GM23338 (cell line): ENCODE measurements around the gene PRSS2. TPM values are rescaled to one million over a fixed set of nuclear protein-coding genes. Genes with fewer than 3 reads are reported as not detected.

Experiments used
- ATAC-seq: fragments of 200-7000 bp; cut with Tn5 transposase; 3 replicates; pipeline ENCODE4 v1.9.1; 2020
- DNase-seq: peaks from one replicate; pipeline ENCODE4 v3.0.0-alpha.2; 2015; ENCODE audit warnings: low spot score
- H2AFZ ChIP-seq: fragments of 200-600 bp; sonication (generic); 2 replicates; pipeline ENCODE4 v1.8.0; 2016; ENCODE audit warnings: antibody characterized with exemption, mild to moderate bottlenecking, moderate library complexity
- H3F3A ChIP-seq: fragments of 200-600 bp; sonication (generic); replicated peaks from 2 replicates; pipeline ENCODE4 v1.8.0; 2017; ENCODE audit warnings: antibody characterized with exemption, mixed run types, low read depth
- H3K27ac ChIP-seq: fragments of 200-600 bp; sonication (generic); 2 replicates; pipeline ENCODE4 v1.6.1; 2016; ENCODE audit warnings: low read depth
- H3K27me3 ChIP-seq: fragments of 200-600 bp; sonication (generic); 2 replicates; pipeline ENCODE4 v1.8.0; 2016; ENCODE audit warnings: mild to moderate bottlenecking, mixed run types, moderate library complexity; ENCODE audit not compliant: insufficient read depth
- H3K36me3 ChIP-seq: fragments of 200-600 bp; sonication (generic); 2 replicates; pipeline ENCODE4 v1.8.0; 2016; ENCODE audit warnings: mild to moderate bottlenecking; ENCODE audit not compliant: insufficient read depth
- H3K4me1 ChIP-seq: fragments of 200-600 bp; sonication (generic); 2 replicates; pipeline ENCODE4 v1.8.0; 2016; ENCODE audit warnings: mild to moderate bottlenecking, moderate library complexity; ENCODE audit not compliant: insufficient read depth
- H3K4me2 ChIP-seq: fragments of 200-600 bp; sonication (generic); 2 replicates; pipeline ENCODE4 v1.7.1; 2017; ENCODE audit warnings: mixed run types
- H3K4me3 ChIP-seq: fragments of 200-600 bp; sonication (generic); 2 replicates; pipeline ENCODE4 v1.6.1; 2016; ENCODE audit warnings: mixed run types
- H3K79me2 ChIP-seq: fragments of 200-600 bp; sonication (generic); replicated peaks from 2 replicates; pipeline ENCODE4 v1.8.0; 2017; ENCODE audit warnings: mild to moderate bottlenecking; ENCODE audit not compliant: insufficient read depth
- H3K9me2 ChIP-seq: fragments of 200-600 bp; sonication (generic); 2 replicates; pipeline ENCODE4 v1.8.0; 2017; ENCODE audit not compliant: insufficient read depth
- H4K20me1 ChIP-seq: fragments of 200-600 bp; sonication (generic); replicated peaks from 2 replicates; pipeline ENCODE4 v1.8.0; 2017; ENCODE audit warnings: mild to moderate bottlenecking; ENCODE audit not compliant: insufficient read depth
- H3K27ac Mint-ChIP-seq: 2 replicates; pipeline ENCODE4 v1.8.0; 2020; ENCODE audit warnings: inconsistent platforms, mild to moderate bottlenecking, moderate library complexity, mixed read lengths
- H3K27me3 Mint-ChIP-seq: 3 replicates; pipeline ENCODE4 v1.8.0; 2022; ENCODE audit warnings: low read depth, mild to moderate bottlenecking, moderate library complexity, mixed read lengths, inconsistent platforms; ENCODE audit not compliant: insufficient read depth, poor library complexity
- H3K36me3 Mint-ChIP-seq: 3 replicates; pipeline ENCODE4 v1.8.0; 2021; ENCODE audit warnings: low read depth, mild to moderate bottlenecking, inconsistent platforms, moderate library complexity, mixed read lengths
- H3K4me1 Mint-ChIP-seq: 3 replicates; pipeline ENCODE4 v1.8.0; 2020; ENCODE audit warnings: mild to moderate bottlenecking, inconsistent platforms, mixed read lengths
- H3K4me3 Mint-ChIP-seq: 3 replicates; pipeline ENCODE4 v1.8.0; 2021; ENCODE audit warnings: moderate library complexity, mild to moderate bottlenecking, inconsistent platforms, mixed read lengths
- H3K9me3 Mint-ChIP-seq: 3 replicates; pipeline ENCODE4 v1.8.0; 2020; ENCODE audit warnings: moderate library complexity, mild to moderate bottlenecking, inconsistent platforms, mixed read lengths
- CREB1 ChIP-seq: fragments of 250-450 bp; sonication (Bioruptor Pico); IDR thresholded peaks from 2 replicates; pipeline ENCODE4 v1.5.0; 2020; ENCODE audit warnings: low read depth, mild to moderate bottlenecking, moderate library complexity
- EZH2 ChIP-seq: fragments of 200-600 bp; sonication (generic); IDR thresholded peaks from one replicate; pipeline ENCODE4 v1.8.0; 2017; ENCODE audit warnings: antibody characterized with exemption, mild to moderate bottlenecking, low read depth; ENCODE audit not compliant: unreplicated experiment
- EZH2phosphoT487 ChIP-seq: fragments of 200-600 bp; sonication (generic); IDR thresholded peaks from one replicate; pipeline ENCODE4 v1.8.1; 2018; ENCODE audit warnings: antibody characterized with exemption; ENCODE audit not compliant: unreplicated experiment
- JUNB ChIP-seq: IDR thresholded peaks from one replicate; pipeline ENCODE4 v1.6.1; 2016; ENCODE audit warnings: antibody characterized with exemption; ENCODE audit not compliant: unreplicated experiment
- NANOG ChIP-seq: IDR thresholded peaks from 2 replicates; pipeline ENCODE4 v1.6.1; 2016; ENCODE audit warnings: antibody characterized with exemption, borderline replicate concordance
- POLR2AphosphoS5 ChIP-seq: IDR thresholded peaks from 2 replicates; pipeline ENCODE4 v1.6.1; 2016; ENCODE audit warnings: antibody characterized with exemption, low read depth
- STAT1 ChIP-seq: IDR thresholded peaks from one replicate; pipeline ENCODE4 v1.6.1; 2016; ENCODE audit warnings: antibody characterized with exemption; ENCODE audit not compliant: unreplicated experiment
- ZNF114 ChIP-seq: fragments of 250-450 bp; sonication (Bioruptor Pico); IDR thresholded peaks from 2 replicates; pipeline ENCODE4 v1.5.0; 2020; ENCODE audit warnings: mild to moderate bottlenecking, moderate library complexity
- ZNF331 ChIP-seq: fragments of 250-450 bp; sonication (Bioruptor Pico); IDR thresholded peaks from 2 replicates; pipeline ENCODE4 v1.5.0; 2020; ENCODE audit warnings: low read depth, mild to moderate bottlenecking, moderate library complexity
- polyA plus RNA-seq: library from polyadenylated mRNA; unstranded; fragments of >200 nt; fragmentation: Nextera tagmentation; extraction: Ambion mirVana; gene quantifications from 2 replicates; pipeline ENCODE4 v1.2.1, GENCODE V29; 2016
- total RNA-seq: library from RNA; depleted of rRNA; stranded (reverse); fragments of >200 nt; shearing (Covaris generic); gene quantifications from 2 replicates; pipeline ENCODE4 v1.2.3, GENCODE V29; 2014
- TF ChIP-seq, protein P1 (sequence below): IDR thresholded peaks from one replicate; pipeline ENCODE4 v1.6.1; 2018; ENCODE audit warnings: antibody characterized with exemption; ENCODE audit not compliant: unreplicated experiment
- TF ChIP-seq, protein P2 (sequence below): IDR thresholded peaks from 2 replicates; pipeline ENCODE4 v1.6.1; 2016; ENCODE audit warnings: antibody characterized with exemption
- TF ChIP-seq, protein P3 (sequence below): fragments of 250-450 bp; sonication (Bioruptor Pico); IDR thresholded peaks from 2 replicates; pipeline ENCODE4 v1.5.0; 2020; ENCODE audit warnings: mild to moderate bottlenecking, moderate library complexity
- TF ChIP-seq, protein P4 (sequence below), 2 experiments: fragments of 200-600 bp in 1 of 2; sonication (generic) in 1 of 2; conservative IDR thresholded peaks; 2 replicates each; pipeline versions ENCODE4 v1.5.1 to v1.6.1; 2016 to 2017; ENCODE audit warnings: antibody characterized with exemption in 2 of 2, low read depth in 2 of 2, mild to moderate bottlenecking in 2 of 2, moderate library complexity in 1 of 2

Gene PRSS2
- total and polyA plus RNA-seq, 2 experiments from 2014 or later = not detected

DNA sequence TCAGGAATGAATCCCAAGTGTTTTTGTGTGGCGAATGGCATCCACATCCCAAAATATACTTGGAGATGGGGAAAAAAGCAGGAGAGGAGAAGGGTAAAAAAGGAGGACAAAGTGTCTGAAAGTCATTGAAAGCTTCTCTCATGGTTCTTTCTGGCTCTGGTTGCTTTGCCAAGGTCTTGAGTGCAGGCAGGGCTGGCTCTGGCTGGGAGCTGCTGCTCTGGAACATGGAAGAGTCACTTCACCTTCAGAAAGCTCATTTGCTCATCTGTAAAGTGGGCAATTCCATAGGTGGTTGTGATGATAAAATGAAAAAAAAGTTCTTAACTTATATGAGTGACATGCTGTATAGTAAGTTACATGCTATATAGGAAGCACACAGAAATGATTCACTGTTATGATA, 2.9 kb upstream of the PRSS2 start:
- Mint-ChIP-seq H3K36me3 (no peaks in the 10 kb centered on the region), H3K27ac (no peak overlapping the region), H3K27me3 (peaks cover 5% of the 10 kb centered on the region), H3K4me3 (no peak overlapping the region), H3K9me3 (no peaks in the 10 kb centered on the region; the same call in 2 of the 3 replicates), H3K4me1 (peaks cover 3% of the 10 kb centered on the region; the same call in 1 of the 3 replicates)
- H3K36me3 ChIP-seq = no peaks in the 10 kb centered on the region
- ATAC-seq (no peak), DNase-seq (no peak)
- H3K27ac ChIP-seq = no peak overlapping the region
- no peak overlapping the region for H2AFZ ChIP-seq
- no peaks in the 10 kb centered on the region for H3K9me2 ChIP-seq
- no peak overlapping the region for H3K4me2 ChIP-seq
- H3K4me1 ChIP-seq = no peaks in the 10 kb centered on the region
- H3K27me3 ChIP-seq = no peaks in the 10 kb centered on the region
- no peak overlapping the region for H3K4me3 ChIP-seq
- H4K20me1 ChIP-seq = no peaks in the 10 kb centered on the region
- H3F3A ChIP-seq = no peaks in the 10 kb centered on the region
- TF ChIP-seq ZNF331 (CRISPR knock-in tag) = no peak
- TF ChIP-seq EZH2 = no peak
- TF ChIP-seq, protein P1, sequence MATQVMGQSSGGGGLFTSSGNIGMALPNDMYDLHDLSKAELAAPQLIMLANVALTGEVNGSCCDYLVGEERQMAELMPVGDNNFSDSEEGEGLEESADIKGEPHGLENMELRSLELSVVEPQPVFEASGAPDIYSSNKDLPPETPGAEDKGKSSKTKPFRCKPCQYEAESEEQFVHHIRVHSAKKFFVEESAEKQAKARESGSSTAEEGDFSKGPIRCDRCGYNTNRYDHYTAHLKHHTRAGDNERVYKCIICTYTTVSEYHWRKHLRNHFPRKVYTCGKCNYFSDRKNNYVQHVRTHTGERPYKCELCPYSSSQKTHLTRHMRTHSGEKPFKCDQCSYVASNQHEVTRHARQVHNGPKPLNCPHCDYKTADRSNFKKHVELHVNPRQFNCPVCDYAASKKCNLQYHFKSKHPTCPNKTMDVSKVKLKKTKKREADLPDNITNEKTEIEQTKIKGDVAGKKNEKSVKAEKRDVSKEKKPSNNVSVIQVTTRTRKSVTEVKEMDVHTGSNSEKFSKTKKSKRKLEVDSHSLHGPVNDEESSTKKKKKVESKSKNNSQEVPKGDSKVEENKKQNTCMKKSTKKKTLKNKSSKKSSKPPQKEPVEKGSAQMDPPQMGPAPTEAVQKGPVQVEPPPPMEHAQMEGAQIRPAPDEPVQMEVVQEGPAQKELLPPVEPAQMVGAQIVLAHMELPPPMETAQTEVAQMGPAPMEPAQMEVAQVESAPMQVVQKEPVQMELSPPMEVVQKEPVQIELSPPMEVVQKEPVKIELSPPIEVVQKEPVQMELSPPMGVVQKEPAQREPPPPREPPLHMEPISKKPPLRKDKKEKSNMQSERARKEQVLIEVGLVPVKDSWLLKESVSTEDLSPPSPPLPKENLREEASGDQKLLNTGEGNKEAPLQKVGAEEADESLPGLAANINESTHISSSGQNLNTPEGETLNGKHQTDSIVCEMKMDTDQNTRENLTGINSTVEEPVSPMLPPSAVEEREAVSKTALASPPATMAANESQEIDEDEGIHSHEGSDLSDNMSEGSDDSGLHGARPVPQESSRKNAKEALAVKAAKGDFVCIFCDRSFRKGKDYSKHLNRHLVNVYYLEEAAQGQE = no peak
- TF ChIP-seq ZNF114 (CRISPR knock-in tag) = no peak
- TF ChIP-seq JUNB = no peak
- TF ChIP-seq, protein P2, sequence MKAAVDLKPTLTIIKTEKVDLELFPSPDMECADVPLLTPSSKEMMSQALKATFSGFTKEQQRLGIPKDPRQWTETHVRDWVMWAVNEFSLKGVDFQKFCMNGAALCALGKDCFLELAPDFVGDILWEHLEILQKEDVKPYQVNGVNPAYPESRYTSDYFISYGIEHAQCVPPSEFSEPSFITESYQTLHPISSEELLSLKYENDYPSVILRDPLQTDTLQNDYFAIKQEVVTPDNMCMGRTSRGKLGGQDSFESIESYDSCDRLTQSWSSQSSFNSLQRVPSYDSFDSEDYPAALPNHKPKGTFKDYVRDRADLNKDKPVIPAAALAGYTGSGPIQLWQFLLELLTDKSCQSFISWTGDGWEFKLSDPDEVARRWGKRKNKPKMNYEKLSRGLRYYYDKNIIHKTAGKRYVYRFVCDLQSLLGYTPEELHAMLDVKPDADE = no peak
- TF ChIP-seq, protein P3, sequence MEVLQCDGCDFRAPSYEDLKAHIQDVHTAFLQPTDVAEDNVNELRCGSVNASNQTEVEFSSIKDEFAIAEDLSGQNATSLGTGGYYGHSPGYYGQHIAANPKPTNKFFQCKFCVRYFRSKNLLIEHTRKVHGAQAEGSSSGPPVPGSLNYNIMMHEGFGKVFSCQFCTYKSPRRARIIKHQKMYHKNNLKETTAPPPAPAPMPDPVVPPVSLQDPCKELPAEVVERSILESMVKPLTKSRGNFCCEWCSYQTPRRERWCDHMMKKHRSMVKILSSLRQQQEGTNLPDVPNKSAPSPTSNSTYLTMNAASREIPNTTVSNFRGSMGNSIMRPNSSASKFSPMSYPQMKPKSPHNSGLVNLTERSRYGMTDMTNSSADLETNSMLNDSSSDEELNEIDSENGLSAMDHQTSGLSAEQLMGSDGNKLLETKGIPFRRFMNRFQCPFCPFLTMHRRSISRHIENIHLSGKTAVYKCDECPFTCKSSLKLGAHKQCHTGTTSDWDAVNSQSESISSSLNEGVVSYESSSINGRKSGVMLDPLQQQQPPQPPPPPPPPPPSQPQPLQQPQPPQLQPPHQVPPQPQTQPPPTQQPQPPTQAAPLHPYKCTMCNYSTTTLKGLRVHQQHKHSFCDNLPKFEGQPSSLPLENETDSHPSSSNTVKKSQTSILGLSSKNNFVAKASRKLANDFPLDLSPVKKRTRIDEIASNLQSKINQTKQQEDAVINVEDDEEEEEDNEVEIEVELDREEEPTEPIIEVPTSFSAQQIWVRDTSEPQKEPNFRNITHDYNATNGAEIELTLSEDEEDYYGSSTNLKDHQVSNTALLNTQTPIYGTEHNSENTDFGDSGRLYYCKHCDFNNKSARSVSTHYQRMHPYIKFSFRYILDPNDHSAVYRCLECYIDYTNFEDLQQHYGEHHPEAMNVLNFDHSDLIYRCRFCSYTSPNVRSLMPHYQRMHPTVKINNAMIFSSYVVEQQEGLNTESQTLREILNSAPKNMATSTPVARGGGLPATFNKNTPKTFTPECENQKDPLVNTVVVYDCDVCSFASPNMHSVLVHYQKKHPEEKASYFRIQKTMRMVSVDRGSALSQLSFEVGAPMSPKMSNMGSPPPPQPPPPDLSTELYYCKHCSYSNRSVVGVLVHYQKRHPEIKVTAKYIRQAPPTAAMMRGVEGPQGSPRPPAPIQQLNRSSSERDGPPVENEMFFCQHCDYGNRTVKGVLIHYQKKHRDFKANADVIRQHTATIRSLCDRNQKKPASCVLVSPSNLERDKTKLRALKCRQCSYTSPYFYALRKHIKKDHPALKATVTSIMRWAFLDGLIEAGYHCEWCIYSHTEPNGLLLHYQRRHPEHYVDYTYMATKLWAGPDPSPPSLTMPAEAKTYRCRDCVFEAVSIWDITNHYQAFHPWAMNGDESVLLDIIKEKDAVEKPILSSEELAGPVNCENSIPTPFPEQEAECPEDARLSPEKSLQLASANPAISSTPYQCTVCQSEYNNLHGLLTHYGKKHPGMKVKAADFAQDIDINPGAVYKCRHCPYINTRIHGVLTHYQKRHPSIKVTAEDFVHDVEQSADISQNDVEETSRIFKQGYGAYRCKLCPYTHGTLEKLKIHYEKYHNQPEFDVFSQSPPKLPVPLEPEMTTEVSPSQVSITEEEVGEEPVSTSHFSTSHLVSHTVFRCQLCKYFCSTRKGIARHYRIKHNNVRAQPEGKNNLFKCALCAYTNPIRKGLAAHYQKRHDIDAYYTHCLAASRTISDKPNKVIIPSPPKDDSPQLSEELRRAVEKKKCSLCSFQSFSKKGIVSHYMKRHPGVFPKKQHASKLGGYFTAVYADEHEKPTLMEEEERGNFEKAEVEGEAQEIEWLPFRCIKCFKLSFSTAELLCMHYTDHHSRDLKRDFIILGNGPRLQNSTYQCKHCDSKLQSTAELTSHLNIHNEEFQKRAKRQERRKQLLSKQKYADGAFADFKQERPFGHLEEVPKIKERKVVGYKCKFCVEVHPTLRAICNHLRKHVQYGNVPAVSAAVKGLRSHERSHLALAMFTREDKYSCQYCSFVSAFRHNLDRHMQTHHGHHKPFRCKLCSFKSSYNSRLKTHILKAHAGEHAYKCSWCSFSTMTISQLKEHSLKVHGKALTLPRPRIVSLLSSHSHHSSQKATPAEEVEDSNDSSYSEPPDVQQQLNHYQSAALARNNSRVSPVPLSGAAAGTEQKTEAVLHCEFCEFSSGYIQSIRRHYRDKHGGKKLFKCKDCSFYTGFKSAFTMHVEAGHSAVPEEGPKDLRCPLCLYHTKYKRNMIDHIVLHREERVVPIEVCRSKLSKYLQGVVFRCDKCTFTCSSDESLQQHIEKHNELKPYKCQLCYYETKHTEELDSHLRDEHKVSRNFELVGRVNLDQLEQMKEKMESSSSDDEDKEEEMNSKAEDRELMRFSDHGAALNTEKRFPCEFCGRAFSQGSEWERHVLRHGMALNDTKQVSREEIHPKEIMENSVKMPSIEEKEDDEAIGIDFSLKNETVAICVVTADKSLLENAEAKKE (CRISPR knock-in tag) = no peak
- no peak for TF ChIP-seq STAT1
- TF ChIP-seq EZH2phosphoT487 = no peak
- no peak for TF ChIP-seq NANOG
- TF ChIP-seq CREB1 (CRISPR knock-in tag) = no peak
- TF ChIP-seq, protein P4, sequence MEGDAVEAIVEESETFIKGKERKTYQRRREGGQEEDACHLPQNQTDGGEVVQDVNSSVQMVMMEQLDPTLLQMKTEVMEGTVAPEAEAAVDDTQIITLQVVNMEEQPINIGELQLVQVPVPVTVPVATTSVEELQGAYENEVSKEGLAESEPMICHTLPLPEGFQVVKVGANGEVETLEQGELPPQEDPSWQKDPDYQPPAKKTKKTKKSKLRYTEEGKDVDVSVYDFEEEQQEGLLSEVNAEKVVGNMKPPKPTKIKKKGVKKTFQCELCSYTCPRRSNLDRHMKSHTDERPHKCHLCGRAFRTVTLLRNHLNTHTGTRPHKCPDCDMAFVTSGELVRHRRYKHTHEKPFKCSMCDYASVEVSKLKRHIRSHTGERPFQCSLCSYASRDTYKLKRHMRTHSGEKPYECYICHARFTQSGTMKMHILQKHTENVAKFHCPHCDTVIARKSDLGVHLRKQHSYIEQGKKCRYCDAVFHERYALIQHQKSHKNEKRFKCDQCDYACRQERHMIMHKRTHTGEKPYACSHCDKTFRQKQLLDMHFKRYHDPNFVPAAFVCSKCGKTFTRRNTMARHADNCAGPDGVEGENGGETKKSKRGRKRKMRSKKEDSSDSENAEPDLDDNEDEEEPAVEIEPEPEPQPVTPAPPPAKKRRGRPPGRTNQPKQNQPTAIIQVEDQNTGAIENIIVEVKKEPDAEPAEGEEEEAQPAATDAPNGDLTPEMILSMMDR (conservative IDR thresholded peaks at IDR 0.05; ENCODE audit: low read depth in 2 of 2) = no peak
- TF ChIP-seq POLR2AphosphoS5 = no peak
- H3K79me2 ChIP-seq = no peaks in the 10 kb centered on the region
